ENCODE measurements around the gene DDX51.
"Not testable (repeated sequence)": the region's sequence is repeated elsewhere in the genome, so short reads cannot be mapped to it uniquely, and the experiment has no call there.

DDX51 gene

DNA sequence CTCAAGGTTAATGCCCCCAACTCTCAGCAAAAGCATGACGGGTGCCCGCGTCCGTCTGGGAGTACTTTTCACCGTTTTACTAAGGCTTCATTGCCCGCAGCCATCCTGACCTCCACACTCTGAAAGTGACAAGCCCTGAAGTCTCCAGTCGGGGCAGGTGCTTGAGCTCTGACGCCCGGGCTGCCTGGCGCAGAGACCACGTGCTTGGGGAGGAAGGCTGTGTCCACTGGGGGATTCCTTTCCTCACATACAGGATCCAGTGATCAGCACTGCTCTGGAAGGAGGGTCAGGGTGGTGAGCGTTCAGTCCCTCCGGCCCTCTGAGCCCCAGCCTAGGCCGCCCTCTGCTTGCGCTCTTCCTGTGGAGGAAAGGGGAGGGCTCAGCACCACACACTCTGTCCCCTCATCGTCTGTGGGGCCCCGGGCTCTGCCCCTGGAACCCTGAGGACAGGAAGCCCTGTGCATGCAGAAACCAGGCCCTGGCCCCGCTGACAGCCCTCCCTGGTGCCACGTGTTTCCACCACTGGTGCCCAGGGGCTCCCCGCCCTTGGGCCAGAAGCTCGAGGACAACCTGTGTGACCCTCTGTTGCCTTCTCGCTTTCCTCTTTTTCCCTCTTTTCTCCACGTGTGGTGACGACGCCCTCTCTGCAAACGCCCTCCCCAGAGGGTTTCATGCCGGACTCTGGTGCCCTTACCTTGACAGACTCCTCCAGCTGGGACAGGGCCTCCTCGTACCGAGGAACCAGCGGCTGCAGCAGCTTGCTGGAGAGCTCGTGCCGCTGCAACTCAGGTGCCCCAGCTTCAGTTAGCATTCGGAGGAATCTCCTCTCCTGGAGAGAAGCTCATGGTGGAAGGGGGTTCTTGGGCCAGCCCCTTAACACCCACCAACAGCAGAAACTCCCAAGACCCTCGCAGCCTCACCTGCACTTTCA, 4.9 kb downstream of the DDX51 start:
- Histone ChIP-seq H3K4me2 (ENCODE audit: low read length) (no peak overlapping the region), H3K36me3 (ENCODE audit: control insufficient read depth, insufficient read depth, low read length) (peaks cover 6% of the 10 kb centered on the region), H3K27me3 (ENCODE audit: insufficient read depth, low read length, poor library complexity) (no peaks in the 10 kb centered on the region), H3K79me1 (ENCODE audit: low read length) (peaks cover 13% of the 10 kb centered on the region), H3K4me1 (ENCODE audit: control insufficient read depth, low read depth, low read length) (no peaks in the 10 kb centered on the region), H4K8ac (ENCODE audit: low read depth, low read length) (no peak overlapping the region), H2AK5ac (ENCODE audit: low read length) (no peak overlapping the region), H3K79me2 (ENCODE audit: control insufficient read depth, insufficient read depth, low read length) (peaks cover 13% of the 10 kb centered on the region), H3K56ac (ENCODE audit: low read length) (no peak overlapping the region), H3K18ac (ENCODE audit: low read length) (no peak overlapping the region), H2BK120ac (ENCODE audit: low read depth, low read length) (no peak overlapping the region), H2BK5ac (ENCODE audit: low read length) (no peak overlapping the region), H2BK15ac (replicated peaks; ENCODE audit: low read depth) (no peak overlapping the region), H4K5ac (ENCODE audit: low read length) (no peak overlapping the region), H3K4me3 (ENCODE audit: low read length) (no peak overlapping the region), H3K9ac (ENCODE audit: low read length) (no peak overlapping the region), H3K23ac (ENCODE audit: low read length) (no peak overlapping the region), H3K4ac (ENCODE audit: low read depth, low read length) (no peak overlapping the region), H3K27ac (ENCODE audit: low read depth, low read length) (no peak overlapping the region)
- no CpG with 5 or more reads among the region's 34 CpGs for WGBS (ENCODE audit: extremely low coverage, insufficient coverage, low lambda C conversion rate)
- no peak for DNase-seq

DNA sequence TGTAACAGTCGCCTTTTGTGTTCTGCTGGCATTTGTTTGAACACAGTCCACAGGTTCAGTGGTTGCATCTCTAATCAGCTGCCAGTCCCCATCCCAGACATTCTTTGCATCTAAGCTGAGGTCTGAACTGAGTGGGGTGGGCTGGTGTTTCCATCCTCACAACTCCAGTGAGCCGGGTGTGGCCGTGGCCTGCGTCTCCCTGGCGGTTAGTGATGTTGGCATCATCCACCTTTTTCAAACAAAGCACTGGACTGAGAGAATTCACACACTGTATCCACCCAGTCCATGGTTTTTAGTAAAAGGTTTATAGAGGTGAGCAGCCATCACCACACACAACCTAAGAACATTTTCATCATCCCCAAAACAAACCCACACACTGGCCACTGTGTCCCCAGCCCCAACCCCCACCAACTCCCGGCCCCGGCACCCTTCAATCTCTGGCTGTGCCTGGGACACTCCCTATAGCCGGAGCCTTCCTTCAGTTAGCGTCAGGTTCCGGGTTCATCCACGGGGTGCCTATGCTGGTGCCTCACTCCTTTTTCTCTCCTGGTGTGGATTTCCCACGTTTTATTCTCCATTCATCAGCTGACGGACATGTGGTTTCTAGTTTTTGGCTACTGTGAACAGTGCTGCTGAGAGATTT, 6.5 kb downstream of the DDX51 start:
- Histone ChIP-seq H2BK120ac (ENCODE audit: low read depth, low read length) (no peak overlapping the region), H3K36me3 (ENCODE audit: control insufficient read depth, insufficient read depth, low read length) (peaks cover 6% of the 10 kb centered on the region), H3K27me3 (ENCODE audit: insufficient read depth, low read length, poor library complexity) (no peaks in the 10 kb centered on the region), H3K27ac (ENCODE audit: low read depth, low read length) (no peak overlapping the region), H4K5ac (ENCODE audit: low read length) (no peak overlapping the region), H2BK5ac (ENCODE audit: low read length) (no peak overlapping the region), H2BK15ac (replicated peaks; ENCODE audit: low read depth) (no peak overlapping the region), H3K23ac (ENCODE audit: low read length) (no peak overlapping the region), H3K4me3 (ENCODE audit: low read length) (no peak overlapping the region), H3K56ac (ENCODE audit: low read length) (no peak overlapping the region), H3K9ac (ENCODE audit: low read length) (no peak overlapping the region), H3K79me2 (ENCODE audit: control insufficient read depth, insufficient read depth, low read length) (peaks cover 3% of the 10 kb centered on the region), H3K79me1 (ENCODE audit: low read length) (peaks cover 6% of the 10 kb centered on the region), H3K4me1 (ENCODE audit: control insufficient read depth, low read depth, low read length) (no peaks in the 10 kb centered on the region), H3K18ac (ENCODE audit: low read length) (no peak overlapping the region), H4K8ac (ENCODE audit: low read depth, low read length) (no peak overlapping the region), H3K4me2 (ENCODE audit: low read length) (no peak overlapping the region), H2AK5ac (ENCODE audit: low read length) (no peak overlapping the region), H3K4ac (ENCODE audit: low read depth, low read length) (no peak overlapping the region)
- WGBS (ENCODE audit: extremely low coverage, insufficient coverage, low lambda C conversion rate), result no CpG with 5 or more reads among the region's 13 CpGs
- no peak for DNase-seq

DNA sequence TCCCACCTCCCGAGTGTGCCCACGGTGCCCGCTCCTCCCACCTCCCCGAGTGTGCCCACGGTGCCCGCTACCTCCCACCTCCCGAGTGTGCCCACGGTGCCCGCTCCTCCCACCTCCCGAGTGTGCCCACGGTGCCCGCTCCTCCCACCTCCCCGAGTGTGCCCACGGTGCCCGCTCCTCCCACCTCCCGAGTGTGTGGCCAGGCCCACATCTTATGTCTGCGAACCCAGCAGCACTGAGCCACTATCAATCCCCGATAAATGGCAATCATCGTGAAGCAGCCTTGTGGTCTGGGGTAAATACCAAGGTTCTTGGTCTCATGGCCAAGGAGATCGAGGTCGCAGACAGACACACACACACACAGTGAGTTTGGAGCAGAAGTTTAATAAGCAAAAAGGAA, 7.9 kb downstream of the DDX51 start:
- WGBS (ENCODE audit: extremely low coverage, insufficient coverage, low lambda C conversion rate), result no CpG with 5 or more reads among the region's 21 CpGs
- H4K5ac ChIP-seq (ENCODE audit: low read length), result not testable (repeated sequence)

DNA sequence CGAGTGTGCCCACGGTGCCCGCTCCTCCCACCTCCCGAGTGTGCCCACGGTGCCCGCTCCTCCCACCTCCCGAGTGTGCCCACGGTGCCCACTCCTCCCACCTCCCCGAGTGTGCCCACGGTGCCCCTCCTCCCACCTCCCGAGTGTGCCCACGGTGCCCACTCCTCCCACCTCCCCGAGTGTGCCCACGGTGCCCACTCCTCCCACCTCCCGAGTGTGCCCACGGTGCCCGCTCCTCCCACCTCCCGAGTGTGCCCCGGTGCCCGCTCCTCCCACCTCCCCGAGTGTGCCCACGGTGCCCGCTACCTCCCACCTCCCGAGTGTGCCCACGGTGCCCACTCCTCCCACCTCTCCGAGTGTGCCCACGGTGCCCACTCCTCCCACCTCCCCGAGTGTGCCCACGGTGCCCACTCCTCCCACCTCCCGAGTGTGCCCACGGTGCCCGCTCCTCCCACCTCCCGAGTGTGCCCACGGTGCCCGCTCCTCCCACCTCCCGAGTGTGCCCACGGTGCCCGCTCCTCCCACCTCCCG, 9.4 kb downstream of the DDX51 start:
- H3K4ac ChIP-seq (ENCODE audit: low read depth, low read length); H2BK15ac ChIP-seq (replicated peaks; ENCODE audit: low read depth); H4K8ac ChIP-seq (ENCODE audit: low read depth, low read length); H2BK120ac ChIP-seq (ENCODE audit: low read depth, low read length); H3K36me3 ChIP-seq (ENCODE audit: control insufficient read depth, insufficient read depth, low read length); H3K56ac ChIP-seq (ENCODE audit: low read length); H3K4me3 ChIP-seq (ENCODE audit: low read length); H2BK5ac ChIP-seq (ENCODE audit: low read length); H2AK5ac ChIP-seq (ENCODE audit: low read length); H3K4me1 ChIP-seq (ENCODE audit: control insufficient read depth, low read depth, low read length); H3K4me2 ChIP-seq (ENCODE audit: low read length); DNase-seq; H3K9ac ChIP-seq (ENCODE audit: low read length); H3K18ac ChIP-seq (ENCODE audit: low read length); H3K23ac ChIP-seq (ENCODE audit: low read length); H3K27me3 ChIP-seq (ENCODE audit: insufficient read depth, low read length, poor library complexity); H3K27ac ChIP-seq (ENCODE audit: low read depth, low read length); H3K79me2 ChIP-seq (ENCODE audit: control insufficient read depth, insufficient read depth, low read length); H3K79me1 ChIP-seq (ENCODE audit: low read length); H4K5ac ChIP-seq (ENCODE audit: low read length): not testable (repeated sequence)
- WGBS (ENCODE audit: extremely low coverage, insufficient coverage, low lambda C conversion rate), result no CpG with 5 or more reads among the region's 39 CpGs

More for the DNA sequence above, 7.9 kb downstream of the DDX51 start:
- H3K56ac ChIP-seq (ENCODE audit: low read length); H3K79me2 ChIP-seq (ENCODE audit: control insufficient read depth, insufficient read depth, low read length); H4K8ac ChIP-seq (ENCODE audit: low read depth, low read length); H2AK5ac ChIP-seq (ENCODE audit: low read length); H2BK15ac ChIP-seq (replicated peaks; ENCODE audit: low read depth); H3K27me3 ChIP-seq (ENCODE audit: insufficient read depth, low read length, poor library complexity); H3K23ac ChIP-seq (ENCODE audit: low read length); H3K36me3 ChIP-seq (ENCODE audit: control insufficient read depth, insufficient read depth, low read length); H3K18ac ChIP-seq (ENCODE audit: low read length); H3K27ac ChIP-seq (ENCODE audit: low read depth, low read length); H3K4me2 ChIP-seq (ENCODE audit: low read length); H3K4me3 ChIP-seq (ENCODE audit: low read length); H3K4ac ChIP-seq (ENCODE audit: low read depth, low read length); H2BK120ac ChIP-seq (ENCODE audit: low read depth, low read length); H3K4me1 ChIP-seq (ENCODE audit: control insufficient read depth, low read depth, low read length); H3K9ac ChIP-seq (ENCODE audit: low read length); DNase-seq; H3K79me1 ChIP-seq (ENCODE audit: low read length); H2BK5ac ChIP-seq (ENCODE audit: low read length): not testable (repeated sequence)

DNA sequence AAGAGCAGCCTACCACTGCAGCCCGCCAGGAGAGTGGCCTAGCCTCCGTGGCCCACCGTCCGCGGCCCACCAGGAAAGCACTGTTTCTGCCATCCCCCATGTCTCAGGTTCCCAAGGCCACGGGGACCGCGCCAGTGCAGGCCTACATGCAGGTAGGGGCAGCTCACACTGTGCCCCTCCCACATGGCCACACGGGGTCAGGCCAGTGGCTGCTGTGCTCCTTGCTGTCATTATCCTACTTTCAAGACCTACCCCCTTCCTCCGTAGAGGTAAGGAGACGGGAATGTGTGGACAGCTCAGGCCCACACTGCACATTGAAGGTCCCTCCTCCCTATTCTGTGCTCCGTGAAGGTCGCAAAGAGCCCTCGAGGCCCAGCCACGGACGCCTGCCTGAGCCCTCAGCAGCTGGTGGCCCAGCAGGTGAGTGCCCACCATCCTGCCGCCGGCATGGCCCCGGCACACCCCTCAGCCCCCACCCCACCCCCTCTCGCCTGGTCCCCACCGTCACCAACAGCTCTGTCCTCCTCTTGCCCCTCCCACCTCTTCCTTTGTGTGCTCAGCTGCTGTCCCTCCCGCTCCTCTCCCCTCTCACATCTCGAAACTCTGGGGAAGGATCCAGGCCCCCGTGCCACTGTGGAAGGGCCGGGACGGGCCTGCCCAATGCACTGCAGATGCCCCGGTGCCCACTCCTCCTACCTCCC, 10.0 kb downstream of the DDX51 start:
- H3K23ac ChIP-seq (ENCODE audit: low read length), result no peak overlapping the region
- H3K79me2 ChIP-seq (ENCODE audit: control insufficient read depth, insufficient read depth, low read length), result no peaks in the 10 kb centered on the region
- H2BK120ac ChIP-seq (ENCODE audit: low read depth, low read length), result no peak overlapping the region
- H4K8ac ChIP-seq (ENCODE audit: low read depth, low read length), result no peak overlapping the region
- H3K56ac ChIP-seq (ENCODE audit: low read length), result no peak overlapping the region
- no peak overlapping the region for H3K4me3 ChIP-seq (ENCODE audit: low read length)
- WGBS (ENCODE audit: extremely low coverage, insufficient coverage, low lambda C conversion rate), result no CpG with 5 or more reads among the region's 27 CpGs
- H3K4me2 ChIP-seq (ENCODE audit: low read length), result no peak overlapping the region
- no peak overlapping the region for H4K5ac ChIP-seq (ENCODE audit: low read length)
- H3K27ac ChIP-seq (ENCODE audit: low read depth, low read length), result no peak overlapping the region
- H3K4me1 ChIP-seq (ENCODE audit: control insufficient read depth, low read depth, low read length), result no peaks in the 10 kb centered on the region
- no peak overlapping the region for H3K18ac ChIP-seq (ENCODE audit: low read length)
- no peak overlapping the region for H2AK5ac ChIP-seq (ENCODE audit: low read length)
- peak; percentile 62 for DNase-seq
- no peak overlapping the region for H3K4ac ChIP-seq (ENCODE audit: low read depth, low read length)
- H3K9ac ChIP-seq (ENCODE audit: low read length), result no peak overlapping the region
- no peaks in the 10 kb centered on the region for H3K36me3 ChIP-seq (ENCODE audit: control insufficient read depth, insufficient read depth, low read length)
- no peak overlapping the region for H2BK5ac ChIP-seq (ENCODE audit: low read length)
- H3K79me1 ChIP-seq (ENCODE audit: low read length), result no peaks in the 10 kb centered on the region
- H2BK15ac ChIP-seq (replicated peaks; ENCODE audit: low read depth), result no peak overlapping the region
- no peaks in the 10 kb centered on the region for H3K27me3 ChIP-seq (ENCODE audit: insufficient read depth, low read length, poor library complexity)

Measured in mesendoderm (in vitro differentiated cells).